Measurements from ENCODE around the gene MSI2. TPM values are rescaled to one million over a fixed set of nuclear protein-coding genes. Genes with fewer than 3 reads are reported as not detected.

The MSI2 gene
- total RNA-seq, 2 donors from 2014 or later = 88.3 to 114 TPM

DNA sequence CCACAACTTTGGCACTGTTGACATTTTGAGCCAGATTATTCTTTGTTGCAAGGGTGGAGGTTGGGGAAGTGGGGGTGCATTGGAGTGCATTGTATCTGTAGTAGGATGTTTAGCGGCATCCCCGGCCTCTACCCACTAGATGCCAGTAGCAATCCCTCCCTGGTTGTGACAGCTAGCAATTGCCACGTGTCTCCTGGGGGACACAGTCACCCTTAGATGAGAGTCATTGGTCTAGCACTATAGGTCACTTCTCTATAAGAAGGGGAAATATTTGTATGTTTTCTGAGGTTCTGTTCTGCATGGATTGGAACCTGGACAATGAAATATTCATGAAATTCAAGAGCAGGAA lies 32.4 kb downstream of the MSI2 start:
- no peak for DNase-seq
- H3K4me1 Mint-ChIP-seq = peaks cover 50% of the 10 kb centered on the region
- Histone ChIP-seq H3K27me3 (ENCODE audit: control insufficient read depth, insufficient read depth, low read length, poor library complexity, severe bottlenecking) (no peaks in the 10 kb centered on the region), H3K9ac (ENCODE audit: extremely low read depth, low read length, poor library complexity, severe bottlenecking) (no peak overlapping the region), H3K36me3 (ENCODE audit: control insufficient read depth, insufficient read depth, low read length) (peaks cover 12% of the 10 kb centered on the region), H3K4me3 (ENCODE audit: low read length) (no peak overlapping the region), H3K9me3 (ENCODE audit: control insufficient read depth, low read length) (no peaks in the 10 kb centered on the region), H3K4me1 (ENCODE audit: control insufficient read depth, insufficient read depth, low read length) (peaks cover 5% of the 10 kb centered on the region), H3K27ac (ENCODE audit: low read depth, low read length) (peak overlapping the region; percentile 50)
- TF ChIP-seq, protein P1, sequence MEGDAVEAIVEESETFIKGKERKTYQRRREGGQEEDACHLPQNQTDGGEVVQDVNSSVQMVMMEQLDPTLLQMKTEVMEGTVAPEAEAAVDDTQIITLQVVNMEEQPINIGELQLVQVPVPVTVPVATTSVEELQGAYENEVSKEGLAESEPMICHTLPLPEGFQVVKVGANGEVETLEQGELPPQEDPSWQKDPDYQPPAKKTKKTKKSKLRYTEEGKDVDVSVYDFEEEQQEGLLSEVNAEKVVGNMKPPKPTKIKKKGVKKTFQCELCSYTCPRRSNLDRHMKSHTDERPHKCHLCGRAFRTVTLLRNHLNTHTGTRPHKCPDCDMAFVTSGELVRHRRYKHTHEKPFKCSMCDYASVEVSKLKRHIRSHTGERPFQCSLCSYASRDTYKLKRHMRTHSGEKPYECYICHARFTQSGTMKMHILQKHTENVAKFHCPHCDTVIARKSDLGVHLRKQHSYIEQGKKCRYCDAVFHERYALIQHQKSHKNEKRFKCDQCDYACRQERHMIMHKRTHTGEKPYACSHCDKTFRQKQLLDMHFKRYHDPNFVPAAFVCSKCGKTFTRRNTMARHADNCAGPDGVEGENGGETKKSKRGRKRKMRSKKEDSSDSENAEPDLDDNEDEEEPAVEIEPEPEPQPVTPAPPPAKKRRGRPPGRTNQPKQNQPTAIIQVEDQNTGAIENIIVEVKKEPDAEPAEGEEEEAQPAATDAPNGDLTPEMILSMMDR (conservative IDR thresholded peaks at IDR 0.05) = no peak
- no peaks in the 10 kb centered on the region for H3K27me3 Mint-ChIP-seq (ENCODE audit: insufficient read depth)
- peaks cover 22% of the 10 kb centered on the region for H3K36me3 Mint-ChIP-seq (ENCODE audit: low read depth)
- 88% methylated on average over 3 of the region's 3 CpGs; no CpG with 5 or more reads in 1 of the 2 experiments for WGBS, 2 experiments (ENCODE audit: insufficient coverage in 1 of 2, insufficient read length in 1 of 2)
- no peak overlapping the region for H3K27ac Mint-ChIP-seq
- H3K4me3 Mint-ChIP-seq = no peak overlapping the region
- H3K9me3 Mint-ChIP-seq = no peaks in the 10 kb centered on the region

DNA sequence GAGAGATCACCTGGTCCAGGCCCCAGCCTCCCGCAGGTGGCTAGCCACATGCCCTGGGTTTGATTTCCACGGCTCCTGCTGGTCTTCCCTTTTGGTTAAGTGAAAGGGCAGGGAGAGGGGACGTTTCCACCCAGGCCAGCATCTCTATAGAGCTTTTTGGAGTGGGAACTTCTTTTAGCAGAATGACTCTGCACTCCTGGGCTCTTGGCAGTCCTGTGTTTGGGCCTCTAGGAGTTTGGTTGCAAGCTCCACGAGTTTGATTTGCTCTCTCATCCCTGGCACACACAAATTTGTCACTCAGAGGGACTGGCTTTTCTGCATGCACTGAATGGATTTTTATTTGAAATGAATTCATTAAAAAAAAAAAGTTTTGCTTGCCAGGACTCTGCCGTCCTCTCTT lies 32.8 kb downstream of the MSI2 start:
- H3K27ac Mint-ChIP-seq = no peak overlapping the region
- Histone ChIP-seq H3K9me3 (ENCODE audit: control insufficient read depth, low read length) (no peaks in the 10 kb centered on the region), H3K27ac (ENCODE audit: low read depth, low read length) (no peak overlapping the region), H3K36me3 (ENCODE audit: control insufficient read depth, insufficient read depth, low read length) (peaks cover 12% of the 10 kb centered on the region), H3K27me3 (ENCODE audit: control insufficient read depth, insufficient read depth, low read length, poor library complexity, severe bottlenecking) (no peaks in the 10 kb centered on the region), H3K9ac (ENCODE audit: extremely low read depth, low read length, poor library complexity, severe bottlenecking) (no peak overlapping the region), H3K4me3 (ENCODE audit: low read length) (no peak overlapping the region), H3K4me1 (ENCODE audit: control insufficient read depth, insufficient read depth, low read length) (peaks cover 5% of the 10 kb centered on the region)
- peaks cover 22% of the 10 kb centered on the region for H3K36me3 Mint-ChIP-seq (ENCODE audit: low read depth)
- H3K27me3 Mint-ChIP-seq (ENCODE audit: insufficient read depth) = no peaks in the 10 kb centered on the region
- 85 to 88% methylated on average over 1 to 5 of the region's 5 CpGs for WGBS, 2 experiments (ENCODE audit: insufficient coverage in 1 of 2, insufficient read length in 1 of 2)
- no peaks in the 10 kb centered on the region for H3K9me3 Mint-ChIP-seq
- H3K4me3 Mint-ChIP-seq = no peak overlapping the region
- TF ChIP-seq, protein P1 (conservative IDR thresholded peaks at IDR 0.05) = no peak
- DNase-seq = no peak
- H3K4me1 Mint-ChIP-seq = peaks cover 50% of the 10 kb centered on the region

DNA sequence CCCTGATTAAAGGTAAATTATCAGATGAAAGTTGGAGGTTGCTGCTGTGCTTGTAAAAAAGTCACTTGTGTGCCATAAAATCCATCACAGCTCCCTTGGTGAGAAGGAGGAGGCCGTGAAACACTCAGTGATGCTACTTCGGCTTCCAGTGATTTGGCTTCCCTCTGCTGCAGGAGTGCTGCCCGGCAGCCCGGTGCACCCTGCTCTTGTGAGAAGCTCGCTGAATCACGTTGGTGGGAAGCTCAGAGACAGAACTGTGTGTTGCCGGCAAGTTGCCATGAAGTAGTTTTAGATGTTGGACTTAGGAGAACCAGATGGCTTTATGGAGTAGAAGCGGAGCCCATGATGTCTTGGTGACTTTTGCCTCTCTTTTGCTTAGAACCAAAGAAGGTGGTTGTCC lies 33.3 kb downstream of the MSI2 start:
- DNase-seq = no peak
- Histone ChIP-seq H3K4me1 (ENCODE audit: control insufficient read depth, insufficient read depth, low read length) (peaks cover 3% of the 10 kb centered on the region), H3K27ac (ENCODE audit: low read depth, low read length) (no peak overlapping the region), H3K27me3 (ENCODE audit: control insufficient read depth, insufficient read depth, low read length, poor library complexity, severe bottlenecking) (no peaks in the 10 kb centered on the region), H3K9me3 (ENCODE audit: control insufficient read depth, low read length) (no peaks in the 10 kb centered on the region), H3K36me3 (ENCODE audit: control insufficient read depth, insufficient read depth, low read length) (peaks cover 12% of the 10 kb centered on the region), H3K4me3 (ENCODE audit: low read length) (no peak overlapping the region), H3K9ac (ENCODE audit: extremely low read depth, low read length, poor library complexity, severe bottlenecking) (no peak overlapping the region)
- no peak overlapping the region for H3K4me3 Mint-ChIP-seq
- peaks cover 50% of the 10 kb centered on the region for H3K4me1 Mint-ChIP-seq
- peaks cover 22% of the 10 kb centered on the region for H3K36me3 Mint-ChIP-seq (ENCODE audit: low read depth)
- WGBS, 2 experiments (ENCODE audit: insufficient coverage in 1 of 2, insufficient read length in 1 of 2) = 73 to 88% methylated on average over 6 to 8 of the region's 8 CpGs
- no peaks in the 10 kb centered on the region for H3K9me3 Mint-ChIP-seq
- no peak overlapping the region for H3K27ac Mint-ChIP-seq
- TF ChIP-seq, protein P1 (conservative IDR thresholded peaks at IDR 0.05) = no peak
- no peaks in the 10 kb centered on the region for H3K27me3 Mint-ChIP-seq (ENCODE audit: insufficient read depth)

Data from endodermal cell (in vitro differentiated cells).